IMR-90 (cell line): ENCODE measurements around the gene SLC12A7. TPM values are rescaled to one million over a fixed set of nuclear protein-coding genes. Genes with fewer than 3 reads are reported as not detected.

ENCODE experiments used
- ATAC-seq: fragments of 200-7000 bp; cut with Tn5 transposase; 2 replicates; pipeline ENCODE4 v1.9.1; 2020; ENCODE audit warnings: low read depth, mild to moderate bottlenecking, moderate library complexity
- BruUV-seq: library from RNA; stranded (reverse); fragments of 400-500 nt; replicated peaks from 2 replicates; lab custom pipeline; 2021; lab: Mats Ljungman, UMichigan
- CTCF ChIA-PET: fragments of 300-600 bp; formaldehyde crosslinking; extraction: SDS; loops from one replicate; lab custom pipeline; 2021; ENCODE audit warnings: antibody characterized with exemption; lab: Yijun Ruan, JAX
- POLR2A ChIA-PET: fragments of 300-600 bp; sonication (Branson Sonifier 250); formaldehyde crosslinking; loops from one replicate; lab custom pipeline; 2022; ENCODE audit warnings: antibody characterized with exemption; ENCODE audit not compliant: unreplicated experiment; lab: Charles Lee
- DNase-seq: peaks from one replicate; pipeline ENCODE4 v3.0.0; 2013
- H2AFZ ChIP-seq: replicated peaks from 2 replicates; pipeline ENCODE3; 2013; ENCODE audit warnings: low read length, mild to moderate bottlenecking; ENCODE audit not compliant: poor library complexity
- H2AK5ac ChIP-seq: 2 replicates; pipeline ENCODE4 v1.6.1; 2013; ENCODE audit warnings: low read depth, low read length, inconsistent platforms
- H2AK9ac ChIP-seq: replicated peaks from 2 replicates; pipeline ENCODE3; 2013; ENCODE audit warnings: mild to moderate bottlenecking, low read depth, low read length, moderate library complexity; ENCODE audit not compliant: poor library complexity
- H2BK120ac ChIP-seq: 2 replicates; pipeline ENCODE4 v1.6.1; 2013; ENCODE audit warnings: low read depth, low read length, inconsistent platforms
- H2BK15ac ChIP-seq: 3 replicates; pipeline ENCODE4 v1.6.1; 2013; ENCODE audit warnings: low read depth, low read length, inconsistent platforms
- H2BK20ac ChIP-seq: 2 replicates; pipeline ENCODE4 v1.6.1; 2013; ENCODE audit warnings: low read depth, mild to moderate bottlenecking, inconsistent platforms, low read length, moderate library complexity
- H2BK5ac ChIP-seq: 2 replicates; pipeline ENCODE4 v1.6.1; 2013; ENCODE audit warnings: mild to moderate bottlenecking, low read depth, low read length, inconsistent platforms; ENCODE audit not compliant: poor library complexity, severe bottlenecking
- H3K14ac ChIP-seq: replicated peaks from 2 replicates; pipeline ENCODE4 v1.6.1; 2013; ENCODE audit warnings: low read depth, low read length, inconsistent platforms
- H3K18ac ChIP-seq: 2 replicates; pipeline ENCODE4 v1.6.1; 2013; ENCODE audit warnings: low read depth, low read length, control low read depth
- H3K23ac ChIP-seq: 2 replicates; pipeline ENCODE4 v1.6.1; 2013; ENCODE audit warnings: low read depth, low read length, inconsistent platforms
- H3K27ac ChIP-seq: 2 replicates; pipeline ENCODE4 v1.5.1; 2013; ENCODE audit warnings: mild to moderate bottlenecking, control low read depth, low read length; ENCODE audit not compliant: insufficient read depth
- H3K27me3 ChIP-seq: 2 replicates; pipeline ENCODE4 v1.6.1; 2013; ENCODE audit warnings: low read length; ENCODE audit not compliant: control insufficient read depth, insufficient read depth
- H3K36me3 ChIP-seq: 2 replicates; pipeline ENCODE4 v1.6.1; 2013; ENCODE audit warnings: low read length, mixed read lengths; ENCODE audit not compliant: control insufficient read depth, insufficient read depth
- H3K4ac ChIP-seq: 2 replicates; pipeline ENCODE4 v1.6.1; 2013; ENCODE audit warnings: low read depth, low read length, inconsistent platforms
- H3K4me1 ChIP-seq: 2 replicates; pipeline ENCODE4 v1.6.1; 2013; ENCODE audit warnings: low read length, mixed read lengths; ENCODE audit not compliant: control insufficient read depth, insufficient read depth
- H3K4me2 ChIP-seq: 2 replicates; pipeline ENCODE4 v1.6.1; 2013; ENCODE audit warnings: low read depth, mild to moderate bottlenecking, control low read depth, low read length, moderate library complexity
- H3K4me3 ChIP-seq: 2 replicates; pipeline ENCODE4 v1.5.1; 2013; ENCODE audit warnings: low read depth, mild to moderate bottlenecking, control low read depth, low read length, moderate library complexity; ENCODE audit not compliant: insufficient read depth
- H3K56ac ChIP-seq: 2 replicates; pipeline ENCODE4 v1.6.1; 2013; ENCODE audit warnings: low read length, inconsistent platforms; ENCODE audit not compliant: insufficient read depth; ENCODE audit errors: extremely low read depth
- H3K79me1 ChIP-seq, 2 experiments: 2 replicates each; pipeline ENCODE4 v1.6.1; 2013; ENCODE audit warnings: low read length in 2 of 2, inconsistent platforms in 1 of 2, low read depth in 1 of 2
- H3K9ac ChIP-seq: 2 replicates; pipeline ENCODE4 v1.6.1; 2013; ENCODE audit warnings: low read depth, low read length, control low read depth
- H3K9me1 ChIP-seq: 2 replicates; pipeline ENCODE4 v1.6.1; 2013; ENCODE audit warnings: low read length, inconsistent platforms; ENCODE audit not compliant: insufficient read depth
- H3K9me3 ChIP-seq: 2 replicates; pipeline ENCODE4 v1.6.1; 2013; ENCODE audit warnings: low read length; ENCODE audit not compliant: control insufficient read depth, insufficient read depth
- H4K20me1 ChIP-seq: 2 replicates; pipeline ENCODE4 v1.6.1; 2013; ENCODE audit warnings: low read length, inconsistent platforms; ENCODE audit not compliant: insufficient read depth
- H4K5ac ChIP-seq: 2 replicates; pipeline ENCODE4 v1.6.1; 2013; ENCODE audit warnings: mild to moderate bottlenecking, low read depth, low read length, control low read depth
- H4K8ac ChIP-seq, 2 experiments: 2 replicates each; pipeline ENCODE4 v1.6.1; 2013; ENCODE audit warnings: low read depth in 2 of 2, low read length in 2 of 2, control low read depth in 1 of 2, inconsistent platforms in 1 of 2
- H4K91ac ChIP-seq: 2 replicates; pipeline ENCODE4 v1.6.1; 2013; ENCODE audit warnings: low read depth, low read length, inconsistent platforms; ENCODE audit not compliant: insufficient read depth
- SMC3 ChIP-seq: fragments of 150-350 bp; IDR thresholded peaks from 2 replicates; pipeline ENCODE4 v1.6.1; 2016; ENCODE audit warnings: low read depth, mild to moderate bottlenecking, antibody characterized with exemption, low read length, moderate library complexity
- WGBS, 2 experiments: methylation state at CpG; one replicate each; pipeline versions ENCODE4 v1.1.5 to v1.1.7; 2013; ENCODE audit warnings: missing lambda C conversion rate in 2 of 2; ENCODE audit not compliant: insufficient read length in 1 of 2; ENCODE audit errors: extremely low coverage in 2 of 2; 5-methylcytosine and 5-hydroxymethylcytosine counted together
- dilution Hi-C: fragments of 300-500 bp; cut with HindIII; formaldehyde crosslinking; loops from one replicate; pipeline ENCODE4 v1.14.3; 2018; ENCODE audit warnings: low sequenced_read_pairs; ENCODE audit not compliant: unreplicated experiment
- in situ Hi-C: fragments of 300-500 bp; cut with MboI; formaldehyde crosslinking; loops from 3 replicates; pipeline ENCODE4 v1.14.3; 2019; ENCODE audit warnings: low sequenced_read_pairs, inconsistent platforms, mixed read lengths
- intact Hi-C: fragments of 100-400 bp; cut with micrococcal nuclease; formaldehyde crosslinking; loops from 2 replicates; pipeline ENCODE4 v1.10.0; 2022
- polyA plus RNA-seq, 3 experiments: library from polyadenylated mRNA; depleted of rRNA; stranded (reverse); fragments of >200 nt; gene quantifications; 2 replicates each; pipeline ENCODE4 v1.2.3, GENCODE V29; 2012; ENCODE audit warnings: low replicate concordance in 1 of 3
- total RNA-seq: library from RNA; depleted of rRNA; stranded (reverse); fragments of >200 nt; gene quantifications from 2 replicates; pipeline ENCODE4 v1.2.3, GENCODE V29; 2012

Gene SLC12A7
- total and polyA plus RNA-seq, 2 of the 4 experiments (the other 2 are of a cell fraction) = 3.0 to 6.1 TPM

DNA sequence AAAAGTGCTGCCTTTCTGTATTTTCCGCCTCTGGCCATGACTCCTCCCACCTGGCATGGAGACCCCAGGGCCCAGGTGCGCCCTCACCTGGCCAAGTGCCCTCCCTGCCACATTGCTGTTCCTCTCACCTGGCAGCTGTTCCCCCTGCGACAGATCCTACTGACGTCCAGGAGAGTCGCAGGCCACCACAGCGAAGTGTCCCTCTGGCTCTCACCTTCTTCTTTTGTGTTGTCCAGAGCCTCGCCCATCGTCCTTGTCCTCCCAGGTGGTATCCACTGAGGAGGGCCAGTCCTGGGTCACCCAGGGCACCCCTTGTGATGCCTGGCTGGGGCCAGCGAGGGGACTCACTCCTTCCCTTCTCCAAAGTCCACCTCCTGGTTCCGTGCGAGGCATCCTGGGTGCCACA lies 100.6 kb downstream of the SLC12A7 start:
- in situ Hi-C loops = no loop called here
- no peak overlapping the region for H3K4me3 ChIP-seq
- ChIA-PET CTCF (interaction anchor here (2.1 kb wide), 1 partner anchor 77 kb away, joined by 6 read pairs; no protein-coding TSS in a partner anchor), POLR2A (no interaction called here)
- no peak overlapping the region for H2AK5ac ChIP-seq
- H3K18ac ChIP-seq = no peak overlapping the region
- no peak overlapping the region for H3K56ac ChIP-seq
- intact Hi-C loops = no loop called here
- no peaks in the 10 kb centered on the region for H3K79me1 ChIP-seq
- no peak overlapping the region for H3K4ac ChIP-seq
- DNase-seq (no peak), ATAC-seq (no peak)
- no peaks in the 10 kb centered on the region for H3K9me3 ChIP-seq
- no peaks in the 10 kb centered on the region for H4K20me1 ChIP-seq
- no TSS peak for BruUV-seq
- no peak for TF ChIP-seq SMC3
- no peak overlapping the region for H3K4me2 ChIP-seq
- no peak overlapping the region for H2AK9ac ChIP-seq
- no peak overlapping the region for H4K8ac ChIP-seq
- H3K4me1 ChIP-seq = no peaks in the 10 kb centered on the region; the same call in 1 of the 2 replicates
- no peak overlapping the region for H3K27ac ChIP-seq
- H3K23ac ChIP-seq = no peak overlapping the region
- H2BK20ac ChIP-seq = no peak overlapping the region
- no peak overlapping the region for H2BK120ac ChIP-seq
- no peaks in the 10 kb centered on the region for H3K36me3 ChIP-seq
- H4K91ac ChIP-seq = no peak overlapping the region
- no peak overlapping the region for H2BK5ac ChIP-seq
- no peaks in the 10 kb centered on the region for H3K9me1 ChIP-seq
- WGBS, 2 experiments = 85% methylated on average over 4 of the region's 11 CpGs; no CpG with 5 or more reads in 1 of the 2 experiments
- no peak overlapping the region for H2AFZ ChIP-seq
- no peak overlapping the region for H3K14ac ChIP-seq
- H4K5ac ChIP-seq = no peak overlapping the region
- H3K27me3 ChIP-seq = peaks cover 65% of the 10 kb centered on the region
- H2BK15ac ChIP-seq = no peak overlapping the region
- dilution Hi-C loops = no loop called here
- H3K9ac ChIP-seq = no peak overlapping the region
